GM18499 (cell line): ENCODE results near the gene SMAGP.
"Not testable (repeated sequence)": the region's sequence is repeated elsewhere in the genome, so short reads cannot be mapped to it uniquely, and the experiment has no call there.

Experiments used
- ATAC-seq: cut with Tn5 transposase; IDR thresholded peaks from one replicate; pipeline ENCODE4 v1.9.1; 2021; ENCODE audit warnings: moderate number of reproducible peaks; ENCODE audit not compliant: insufficient read depth, unreplicated experiment

SMAGP gene

GRCh38 chr12:51270067-51270950 lies at the start of gene SMAGP:
SMAGP (minus strand) TSS chr12:51270415; CDS start chr12:51269278, 1,137 bp downstream.
- ATAC-seq: no peak

- no peak for ATAC-seq
These were observed 48.8 kb upstream of the SMAGP start for GRCh38 chr12:51318846-51319599.

GRCh38 chr12:51318057-51318806 lies 48.0 kb upstream of the SMAGP start:
- ATAC-seq: not testable (repeated sequence)

- no peak for ATAC-seq
These were observed 41.2 kb upstream of the SMAGP start for GRCh38 chr12:51311389-51311788.

- ATAC-seq: no peak
These were observed 37.7 kb upstream of the SMAGP start for GRCh38 chr12:51307655-51308593.

GRCh38 chr12:51306507-51306906 lies 36.3 kb upstream of the SMAGP start:
- ATAC-seq: no peak

GRCh38 chr12:51300768-51301167 lies 30.6 kb upstream of the SMAGP start:
- not testable (repeated sequence) for ATAC-seq

GRCh38 chr12:51295651-51296050 lies 25.4 kb upstream of the SMAGP start:
- ATAC-seq: no peak

GRCh38 chr12:51294097-51294496 lies 23.9 kb upstream of the SMAGP start:
- ATAC-seq: not testable (repeated sequence)

- no peak for ATAC-seq
These were observed 23.5 kb upstream of the SMAGP start for GRCh38 chr12:51293696-51294095.

GRCh38 chr12:51291603-51292513 lies 21.6 kb upstream of the SMAGP start:
- not testable (repeated sequence) for ATAC-seq

- ATAC-seq: no peak
These were observed 15.6 kb upstream of the SMAGP start for GRCh38 chr12:51285843-51286242.

- no peak for ATAC-seq
These were observed 11.1 kb upstream of the SMAGP start for GRCh38 chr12:51281202-51281924.

- no peak for ATAC-seq
These were observed 4.9 kb upstream of the SMAGP start for GRCh38 chr12:51275088-51275487.

GRCh38 chr12:51272810-51273209 lies 2.6 kb upstream of the SMAGP start:
- ATAC-seq: not testable (repeated sequence)

- ATAC-seq: no peak
These were observed 820 bp upstream of the SMAGP start for GRCh38 chr12:51270951-51271518.
